Body of pancreas (tissue), 4 donors: ENCODE results near the gene TGFBR3. TPM values are rescaled to one million over a fixed set of nuclear protein-coding genes. Genes with fewer than 3 reads are reported as not detected.

Experiments used
- ATAC-seq: fragments of 150-250 bp; one replicate; pipeline ENCODE4 v1.9.1; 2016
- DNase-seq, 4 donors: peaks; one replicate each; pipeline ENCODE4 v3.0.0-alpha.2; 2019
- H3K27ac ChIP-seq, 4 donors: fragments of 200-600 bp; sonication (generic); 1 replicate in 3 of 4; 2 replicates in 1 of 4; pipeline versions ENCODE4 v1.5.1 to v1.6.1; 2016 to 2019; ENCODE audit warnings: mild to moderate bottlenecking in 1 of 4, mixed read lengths in 1 of 4, moderate library complexity in 1 of 4
- H3K27me3 ChIP-seq, 2 donors: fragments of 200-600 bp; sonication (generic); one replicate each; pipeline ENCODE4 v1.6.0; 2016; ENCODE audit warnings: mild to moderate bottlenecking in 1 of 2
- H3K36me3 ChIP-seq, 2 donors: fragments of 200-600 bp; sonication (generic); replicated peaks in 1 of 2; 2 replicates each; pipeline ENCODE4 v1.5.1; 2016; ENCODE audit warnings: low read depth in 2 of 2; ENCODE audit not compliant: insufficient read depth in 1 of 2
- H3K4me1 ChIP-seq: fragments of 200-600 bp; sonication (generic); one replicate; pipeline ENCODE4 v1.6.0; 2016
- H3K4me3 ChIP-seq, 2 donors: fragments of 200-600 bp; sonication (generic); 1 replicate in 1 of 2; 2 replicates in 1 of 2; pipeline ENCODE4 v1.5.1; 2016 to 2019
- H3K9me3 ChIP-seq, 3 donors: fragments of 200-600 bp; sonication (generic); 1 replicate in 2 of 3; 2 replicates in 1 of 3; pipeline ENCODE4 v1.5.1; 2016
- CTCF ChIP-seq, 7 experiments: fragments of 450-650 bp in 4 of 7; fragments of 200-600 bp in 3 of 7; sonication (generic) in 3 of 7; IDR thresholded peaks; one replicate each; pipeline ENCODE4 v1.5.1; 2016 to 2019; ENCODE audit warnings: antibody characterized with exemption in 7 of 7
- POLR2A ChIP-seq, 3 donors: fragments of 450-650 bp; IDR thresholded peaks; one replicate each; pipeline ENCODE4 v1.6.1; 2016; ENCODE audit warnings: antibody characterized with exemption in 3 of 3, mild to moderate bottlenecking in 2 of 3
- WGBS, 2 donors: methylation state at CpG; one replicate each; pipeline ENCODE4 v1.1.5; 2017; 5-methylcytosine and 5-hydroxymethylcytosine counted together
- intact Hi-C: fragments of 100-400 bp; cut with DNase I; formaldehyde crosslinking; loops from one replicate; pipeline ENCODE4 v1.15.1; 2023
- total RNA-seq, 2 donors: library from RNA; depleted of rRNA; stranded (reverse); fragments of >200 nt; gene quantifications; one replicate each; pipeline ENCODE4 v1.1.0, GENCODE V29; 2016

Gene TGFBR3
- total RNA-seq, 2 donors from 2014 or later: 52.4 to 63.6 TPM

DNA sequence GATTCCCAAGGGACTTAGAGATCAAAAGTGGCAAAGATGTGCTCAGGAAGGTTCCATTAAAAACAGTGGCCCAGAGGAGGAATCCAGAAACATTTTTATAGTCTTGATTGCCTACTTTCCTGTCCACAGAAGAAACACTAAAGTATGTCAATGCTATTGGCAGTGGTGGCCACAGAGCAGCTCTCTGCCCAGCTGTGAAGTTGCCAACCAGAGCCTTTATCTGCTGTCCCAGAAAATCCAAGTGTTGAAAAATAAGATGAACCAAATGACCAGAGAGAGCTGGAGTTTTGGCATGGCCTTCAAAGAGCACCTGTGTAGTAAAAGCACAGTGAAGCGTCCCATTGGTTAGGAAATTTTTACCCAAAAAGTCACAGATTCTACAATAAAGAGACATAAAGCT lies 181.2 kb downstream of the TGFBR3 start:
- 96 to 100% methylated on average over 1 of the region's 1 CpG for WGBS, 2 donors
- H3K36me3 ChIP-seq: peaks cover 0 to 3% of the 10 kb centered on the region in 2 donors
- ATAC-seq: no peak
- intact Hi-C loops: no loop called here
- no peak for DNase-seq
- H3K4me1 ChIP-seq: peaks cover 11% of the 10 kb centered on the region
- H3K9me3 ChIP-seq: no peaks in the 10 kb centered on the region
- no peak overlapping the region for H3K27ac ChIP-seq
- H3K27me3 ChIP-seq: no peaks in the 10 kb centered on the region
- TF ChIP-seq CTCF (IDR thresholded peaks at IDR 0.05) (no peak), POLR2A (IDR thresholded peaks at IDR 0.05) (no peak)
- no peak overlapping the region for H3K4me3 ChIP-seq

GRCh38 chr1:91703095-91703494 lies 182.9 kb downstream of the TGFBR3 start:
- TF ChIP-seq CTCF (IDR thresholded peaks at IDR 0.05): no peak
- TF ChIP-seq POLR2A (IDR thresholded peaks at IDR 0.05): no peak
- Histone ChIP-seq H3K9me3 (no peaks in the 10 kb centered on the region), H3K4me3 (no peak overlapping the region), H3K27me3 (no peaks in the 10 kb centered on the region), H3K4me1 (peaks cover 19% of the 10 kb centered on the region), H3K36me3 (peaks cover 0 to 3% of the 10 kb centered on the region in 2 donors), H3K27ac (no peak overlapping the region)
- ATAC-seq: no peak
- WGBS, 2 donors: 45 to 74% methylated on average over 4 of the region's 4 CpGs
- intact Hi-C loops: no loop called here
- no peak for DNase-seq

DNA sequence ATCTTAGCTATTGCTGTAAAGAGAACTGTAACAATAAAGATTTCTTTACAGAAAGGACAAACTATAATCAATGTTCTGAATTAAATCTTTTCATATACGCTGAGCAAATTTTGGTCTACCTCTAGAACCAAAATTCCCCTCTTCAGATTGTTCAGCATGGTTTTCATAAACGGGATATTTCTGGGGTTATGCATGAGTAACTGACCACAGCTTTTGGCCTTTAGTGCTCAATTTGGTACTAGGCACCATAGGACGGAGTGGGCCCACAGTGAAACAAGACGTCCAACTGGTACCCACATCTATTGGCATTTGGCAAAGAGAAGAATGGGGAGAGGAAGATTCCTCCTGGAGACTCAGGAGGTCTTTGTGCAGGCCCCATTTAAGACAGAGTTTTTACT lies 184.5 kb downstream of the TGFBR3 start:
- no peak for DNase-seq
- Histone ChIP-seq H3K4me3 (no peak overlapping the region), H3K27me3 (no peaks in the 10 kb centered on the region), H3K4me1 (peaks cover 23% of the 10 kb centered on the region), H3K27ac (no peak overlapping the region), H3K9me3 (no peaks in the 10 kb centered on the region), H3K36me3 (no peaks in the 10 kb centered on the region)
- TF ChIP-seq CTCF (IDR thresholded peaks at IDR 0.05) (no peak), POLR2A (IDR thresholded peaks at IDR 0.05) (no peak)
- intact Hi-C loops: no loop called here
- 72 to 77% methylated on average over 4 of the region's 4 CpGs for WGBS, 2 donors
- no peak for ATAC-seq

GRCh38 chr1:91700771-91701471 lies 185.0 kb downstream of the TGFBR3 start:
- Histone ChIP-seq H3K4me3 (no peak overlapping the region), H3K36me3 (no peaks in the 10 kb centered on the region), H3K27me3 (no peaks in the 10 kb centered on the region), H3K27ac (no peak overlapping the region), H3K4me1 (peaks cover 23% of the 10 kb centered on the region), H3K9me3 (no peaks in the 10 kb centered on the region)
- ATAC-seq (no peak), DNase-seq (no peak)
- no peak for TF ChIP-seq CTCF (IDR thresholded peaks at IDR 0.05)
- intact Hi-C loops: no loop called here
- WGBS, 2 donors: 59 to 68% methylated on average over 8 of the region's 8 CpGs

GRCh38 chr1:91700332-91700731 lies 185.6 kb downstream of the TGFBR3 start:
- peaks cover 23% of the 10 kb centered on the region for H3K4me1 ChIP-seq
- intact Hi-C loops: no loop called here
- H3K4me3 ChIP-seq: no peak overlapping the region
- no peaks in the 10 kb centered on the region for H3K9me3 ChIP-seq
- TF ChIP-seq POLR2A (IDR thresholded peaks at IDR 0.05): no peak
- no peak for TF ChIP-seq CTCF (IDR thresholded peaks at IDR 0.05)
- ATAC-seq (no peak), DNase-seq (no peak)
- H3K36me3 ChIP-seq: no peaks in the 10 kb centered on the region
- no peaks in the 10 kb centered on the region for H3K27me3 ChIP-seq
- H3K27ac ChIP-seq: no peak overlapping the region
- WGBS, 2 donors: 98 to 100% methylated on average over 2 of the region's 2 CpGs
